Effector CD8-positive, alpha-beta T cell (primary cell): ENCODE measurements around the gene HAND2.

Source experiments
- DNase-seq: peaks from one replicate; lab custom pipeline; 2025; lab: John Stamatoyannopoulos, UW
- total RNA-seq, 4 experiments: gene quantifications; one replicate each; lab custom pipeline; 2026; lab: John Stamatoyannopoulos, UW

The HAND2 gene
- total RNA-seq = 0 to 0.24 (median 0) reads per million in 4 experiments

- DNase-seq = no peak
These were observed at the start of gene HAND2 for GRCh38 chr4:173529477-173530325. TSS of gene HAND2 (minus strand) at chr4:173530229. CDS start at chr4:173529289, 940 bp downstream.

GRCh38 chr4:173578956-173579355 is 48.9 kb upstream of the HAND2 start:
- no peak for DNase-seq

DNA sequence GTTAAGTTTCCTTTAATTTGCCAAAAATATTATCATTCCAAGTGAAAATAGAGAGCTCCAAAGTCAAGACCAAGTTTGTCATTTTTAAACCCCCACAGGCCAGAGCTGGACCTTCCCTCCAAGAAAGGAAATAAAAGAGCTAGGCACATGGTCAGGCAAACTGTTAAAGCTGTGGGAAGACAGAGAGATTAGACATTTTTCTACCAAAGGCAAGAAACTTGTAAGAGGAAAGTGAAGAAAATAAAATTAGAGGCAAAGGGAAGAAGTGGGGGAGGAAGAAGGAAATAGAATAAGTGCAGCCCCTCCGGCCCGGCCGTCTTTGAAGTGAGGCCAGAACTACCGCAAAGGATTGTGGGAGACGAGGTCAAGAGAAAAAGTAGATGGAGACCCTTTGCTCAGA is 47.9 kb upstream of the HAND2 start:
- DNase-seq = no peak

- no peak for DNase-seq
These were observed 45.6 kb upstream of the HAND2 start for GRCh38 chr4:173575482-173576152.

DNA sequence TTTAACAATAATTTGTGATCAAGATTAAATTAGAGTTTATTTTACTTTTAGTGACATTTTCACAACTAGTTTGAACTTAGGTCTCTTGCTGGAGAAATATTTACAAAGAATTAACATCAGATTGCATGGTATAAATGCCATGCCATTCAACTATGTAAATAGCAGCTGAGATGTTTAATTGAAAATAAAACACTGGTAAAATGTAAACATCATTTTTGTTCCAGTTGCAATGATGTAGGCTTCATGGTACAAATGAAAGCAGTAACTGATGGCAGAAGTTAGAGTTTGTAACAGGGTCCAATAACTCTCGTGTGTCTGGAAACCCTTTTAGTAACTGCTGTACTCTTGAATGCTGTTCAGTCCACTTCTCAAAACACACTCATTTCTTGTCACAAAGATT is 43.7 kb upstream of the HAND2 start:
- no peak for DNase-seq

GRCh38 chr4:173573286-173573685 is 43.3 kb upstream of the HAND2 start:
- no peak for DNase-seq

DNA sequence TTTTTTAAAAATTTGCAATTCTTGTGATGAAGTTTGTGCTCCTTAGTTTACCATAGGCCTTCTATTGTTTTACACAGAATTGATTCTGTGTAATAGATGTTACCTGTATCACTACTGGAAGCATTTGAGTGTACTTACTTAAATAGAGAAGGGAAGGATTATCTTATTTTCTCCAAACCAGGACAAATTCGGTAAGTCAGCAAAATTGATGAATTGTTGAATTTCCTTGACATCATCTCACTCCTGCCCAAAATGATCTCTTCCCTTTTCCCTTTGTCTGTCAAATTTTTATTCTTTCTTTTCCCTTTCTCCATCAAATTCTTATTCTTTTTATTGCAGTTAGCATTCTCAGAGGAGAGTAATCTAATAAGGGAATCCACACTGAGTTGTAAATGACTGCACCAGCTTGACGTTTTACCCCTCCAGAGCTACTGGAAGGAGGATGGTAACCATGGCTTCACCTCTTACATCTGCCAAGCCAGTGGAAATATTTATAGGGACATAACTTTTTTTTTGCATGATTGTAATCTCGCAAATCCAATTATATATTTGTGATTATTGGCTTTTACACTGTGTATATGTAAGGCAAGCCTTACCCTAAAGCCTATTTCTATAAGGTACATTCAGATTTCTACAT is 42.6 kb upstream of the HAND2 start:
- DNase-seq = no peak

- no peak for DNase-seq
These were observed 41.6 kb upstream of the HAND2 start for GRCh38 chr4:173571620-173572019.

DNA sequence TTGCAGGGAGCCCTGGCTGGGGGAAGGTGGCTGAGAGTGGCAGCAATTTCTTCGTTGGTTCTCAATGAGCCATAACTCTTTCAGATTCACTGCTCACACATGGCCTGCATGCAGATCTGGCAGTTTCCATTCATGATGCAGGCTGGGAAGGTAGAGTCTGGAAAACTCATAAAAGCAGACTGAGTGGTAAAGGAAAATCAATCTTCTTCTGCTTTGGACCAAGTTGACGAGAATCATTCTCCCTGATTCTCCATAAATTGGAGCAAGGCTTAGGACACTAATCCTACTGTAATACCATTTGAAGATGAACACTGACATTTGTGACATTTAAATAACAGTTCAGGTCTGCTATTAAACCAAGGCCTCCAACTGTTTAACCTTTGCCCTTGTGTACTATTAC is 35.3 kb upstream of the HAND2 start:
- DNase-seq = no peak

GRCh38 chr4:173564461-173564860 is 34.4 kb upstream of the HAND2 start:
- no peak for DNase-seq

GRCh38 chr4:173560896-173561295 is 30.9 kb upstream of the HAND2 start:
- DNase-seq = no peak

DNA sequence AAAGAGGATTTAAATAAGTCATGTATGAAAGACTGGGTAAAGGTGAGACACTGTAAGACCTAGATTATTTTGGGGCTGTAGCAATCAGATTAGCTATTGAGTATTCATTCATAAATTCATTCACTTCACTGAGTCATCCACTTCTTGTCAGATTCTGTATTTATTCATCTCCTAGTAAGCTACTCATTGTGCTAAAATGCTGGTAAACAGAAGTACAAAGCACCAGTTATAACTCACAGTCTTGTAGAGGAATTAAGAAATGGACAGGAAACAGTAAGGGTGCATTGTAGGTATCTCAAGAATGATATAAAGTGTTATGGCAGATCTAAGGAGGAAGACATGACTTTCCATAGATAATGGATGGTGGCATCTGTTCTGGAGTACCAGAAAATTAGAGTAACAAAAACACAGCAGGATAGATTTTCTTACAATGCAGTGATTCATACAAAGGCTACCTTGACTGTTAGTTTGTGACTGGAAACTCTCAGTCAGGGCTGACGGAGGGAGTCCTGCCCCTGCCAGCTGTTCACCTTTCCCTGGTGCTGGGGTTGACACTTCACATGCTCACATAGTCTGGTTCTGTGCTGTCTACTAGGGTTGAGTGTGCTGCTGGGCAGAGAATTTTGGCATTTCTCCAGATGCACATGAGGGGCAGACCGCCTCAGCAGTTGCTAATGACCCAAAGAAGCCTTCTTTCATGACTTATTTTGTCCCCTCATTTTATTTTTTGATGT is 26.5 kb upstream of the HAND2 start:
- DNase-seq = no peak

DNA sequence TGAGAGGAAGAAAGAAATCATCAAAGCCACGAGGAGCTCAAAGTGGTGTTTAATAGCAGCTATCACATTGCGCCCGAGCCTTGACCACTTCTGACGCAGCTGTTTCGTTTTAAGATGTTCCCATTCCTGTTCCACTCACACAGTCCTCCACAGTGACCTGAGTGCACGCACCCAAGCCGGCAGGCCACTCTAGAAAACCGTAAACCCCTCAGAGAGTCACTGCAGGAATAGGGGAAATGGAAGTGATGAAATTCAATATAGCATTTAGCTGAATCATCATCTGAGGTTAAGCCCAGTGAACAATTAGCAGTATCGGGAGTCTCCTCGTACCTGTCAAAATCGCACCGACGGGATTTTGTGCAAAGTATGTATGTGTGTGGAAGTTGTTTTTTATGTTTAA is 17.9 kb upstream of the HAND2 start:
- no peak for DNase-seq

DNA sequence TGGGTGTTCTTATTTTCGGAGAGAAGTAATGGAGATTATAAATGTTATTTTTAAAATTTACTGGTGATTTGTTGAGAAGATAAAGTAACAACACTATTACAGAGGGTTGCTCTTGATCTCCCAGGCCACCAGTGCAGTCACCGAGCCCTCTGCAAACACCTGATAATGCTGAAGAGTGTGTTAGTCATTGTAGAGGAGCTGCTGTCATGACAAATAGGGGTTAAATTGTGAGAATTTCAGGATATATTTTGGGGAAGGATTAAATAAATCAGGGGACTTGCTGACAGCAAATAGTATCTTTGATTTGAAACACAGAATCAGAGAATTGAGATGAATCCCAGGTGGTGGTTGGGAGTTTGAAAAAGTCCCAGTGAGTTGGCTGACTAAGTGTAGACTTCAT is 16.7 kb upstream of the HAND2 start:
- DNase-seq = no peak

DNA sequence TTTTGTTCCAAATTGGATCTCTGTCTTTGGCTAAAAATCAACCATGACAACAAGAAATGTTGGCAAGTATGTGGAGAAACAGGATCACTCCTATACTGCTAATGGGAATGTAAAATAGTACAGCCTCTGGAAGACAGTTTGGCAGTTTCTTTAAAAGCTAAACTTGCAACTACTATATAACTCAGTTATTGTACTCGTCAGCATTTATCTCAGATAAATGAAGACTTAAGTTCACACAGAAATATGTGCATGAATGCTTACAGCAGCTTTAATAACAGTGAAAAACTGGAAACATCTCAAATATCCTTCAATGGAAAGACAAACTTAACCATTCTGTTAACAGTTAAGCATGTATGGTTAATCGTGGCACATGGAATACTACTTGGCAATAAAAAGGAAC is 15.4 kb upstream of the HAND2 start:
- DNase-seq = no peak

GRCh38 chr4:173543266-173543665 is 13.2 kb upstream of the HAND2 start:
- DNase-seq = no peak

DNA sequence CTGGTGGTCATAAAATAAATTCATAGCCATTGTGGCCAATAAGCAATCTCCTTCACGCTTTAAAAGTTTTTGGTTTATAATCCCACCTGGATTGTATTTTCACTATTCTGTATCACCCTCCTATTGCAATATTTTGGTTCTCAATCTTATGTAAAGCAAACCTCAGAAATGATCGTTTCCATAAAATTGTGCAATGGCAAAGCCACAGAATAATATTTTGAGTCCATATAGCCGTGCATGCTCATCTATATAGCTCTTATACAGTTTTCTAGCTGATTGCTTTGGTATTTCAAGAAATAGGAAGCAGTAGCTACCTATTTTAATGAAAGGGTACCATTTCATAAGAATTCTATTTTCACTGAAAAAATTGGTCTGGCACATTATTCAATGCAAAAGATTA is 10.0 kb upstream of the HAND2 start:
- no peak for DNase-seq

DNA sequence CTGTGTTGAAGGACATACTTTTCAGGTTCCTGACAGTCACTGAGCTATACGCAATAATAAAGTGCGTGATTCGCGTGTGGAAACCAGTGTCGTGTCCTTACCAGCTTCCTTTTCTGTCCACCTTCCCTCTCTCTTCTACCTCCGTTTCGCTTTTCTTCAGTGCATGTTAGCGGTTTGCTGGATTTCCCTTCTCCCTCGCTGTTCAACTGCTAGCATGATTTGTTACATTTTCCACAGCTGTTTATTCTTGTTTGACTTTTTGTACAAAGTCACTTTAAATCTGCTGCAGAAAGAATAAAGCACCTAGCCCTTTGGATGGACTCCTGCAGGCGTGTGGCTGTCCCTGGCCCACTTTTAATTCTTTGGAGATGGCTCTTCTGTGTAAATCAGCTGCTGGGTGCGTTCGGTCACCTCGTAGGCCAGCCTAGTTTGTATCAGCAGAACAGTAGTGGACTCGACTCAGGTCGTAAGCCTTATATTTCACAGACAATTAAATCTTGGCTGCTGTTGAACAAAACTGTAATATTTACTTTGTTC is 8.9 kb upstream of the HAND2 start:
- DNase-seq = no peak

DNA sequence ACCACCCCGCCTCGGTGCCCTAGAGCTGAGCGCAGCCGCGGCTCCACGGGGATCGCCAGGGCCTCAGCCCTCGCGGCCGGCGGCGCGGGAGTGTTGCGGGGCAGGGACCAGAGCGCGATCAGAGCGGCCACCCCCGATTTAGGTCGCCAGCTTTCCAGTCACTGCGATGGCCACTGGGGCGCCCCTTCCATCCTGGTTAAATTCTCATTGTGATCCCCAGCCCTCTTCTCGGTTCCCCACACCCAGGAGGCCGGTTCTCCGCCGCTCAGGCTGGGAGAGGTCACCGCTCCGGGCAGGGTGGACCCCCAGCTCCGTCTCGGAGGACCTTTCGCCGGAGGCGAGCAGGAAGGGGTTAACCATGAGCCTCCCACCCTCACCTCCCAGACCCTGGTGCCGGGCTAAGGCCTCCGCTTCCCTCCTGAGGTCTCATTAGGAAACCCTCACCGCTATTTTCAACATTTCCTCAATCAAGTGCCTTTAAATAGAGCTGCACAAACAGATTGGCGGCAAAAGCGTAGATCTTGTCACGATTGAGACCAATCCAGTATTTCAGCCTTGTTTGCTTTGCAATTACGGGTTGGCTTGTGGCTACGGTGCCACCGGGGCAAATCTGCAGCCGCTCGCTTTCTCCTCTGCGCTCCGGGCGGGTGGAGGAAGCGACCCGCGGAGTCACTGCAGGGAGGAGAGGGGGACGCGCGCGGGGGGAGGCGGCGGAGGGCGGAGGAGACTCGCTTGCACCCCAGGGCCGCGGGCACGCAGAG is 8.3 kb upstream of the HAND2 start:
- no peak for DNase-seq

DNA sequence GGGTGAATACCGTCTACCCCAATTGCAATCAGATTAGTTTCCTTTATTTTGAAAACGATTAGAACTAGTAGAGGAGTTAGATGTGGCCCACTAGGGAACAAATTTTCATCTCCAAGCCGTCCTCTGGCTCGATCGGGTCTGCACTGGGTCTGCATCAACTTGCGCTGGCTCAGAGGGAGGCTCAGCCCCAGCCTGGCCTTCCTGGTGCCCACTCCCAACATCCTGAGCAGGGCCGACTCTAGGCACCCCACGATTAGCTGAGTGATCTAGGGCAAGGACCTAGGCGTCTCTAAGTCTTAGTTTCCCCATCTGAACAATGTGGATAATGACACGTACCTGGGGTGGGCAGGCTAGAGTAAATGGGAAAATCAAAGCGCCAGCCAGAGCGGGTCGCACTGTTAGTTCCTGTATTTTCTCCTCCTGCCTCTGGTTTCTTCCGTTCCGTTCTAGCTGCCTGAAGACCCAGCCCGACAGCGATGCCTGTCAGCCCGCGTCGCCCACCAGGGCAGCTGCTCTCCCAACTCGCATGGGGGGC is 7.7 kb upstream of the HAND2 start:
- DNase-seq = no peak
